ENCODE results near the gene HMOX2. TPM values are rescaled to one million over a fixed set of nuclear protein-coding genes. Genes with fewer than 3 reads are reported as not detected.
A peak's percentile ranks its signal among the peaks of the same experiment; 100 is the strongest.

HMOX2 gene
- total and polyA plus RNA-seq, 2 of the 13 experiments (the other 11 are each of a cell fraction or from before 2014, with no cell fraction given): 60.3 to 70.4 TPM

GRCh38 chr16:4452674-4453073 is 23.5 kb upstream of the HMOX2 start:
- H4K20me1 ChIP-seq (ENCODE audit: insufficient read depth, low read length): no peaks in the 10 kb centered on the region
- TF ChIP-seq, protein P1, sequence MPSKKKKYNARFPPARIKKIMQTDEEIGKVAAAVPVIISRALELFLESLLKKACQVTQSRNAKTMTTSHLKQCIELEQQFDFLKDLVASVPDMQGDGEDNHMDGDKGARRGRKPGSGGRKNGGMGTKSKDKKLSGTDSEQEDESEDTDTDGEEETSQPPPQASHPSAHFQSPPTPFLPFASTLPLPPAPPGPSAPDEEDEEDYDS (CRISPR knock-in tag; IDR thresholded peaks at IDR 0.05): no peak
- no peak for TF ChIP-seq POLR2G (IDR thresholded peaks at IDR 0.05; ENCODE audit: low read depth, low read length)
- no peak for TF ChIP-seq SP2 (CRISPR knock-in tag; IDR thresholded peaks at IDR 0.05)
- H3K36me3 ChIP-seq (replicated peaks in 1 of 2; ENCODE audit: control insufficient read depth in 1 of 2, insufficient read depth in 2 of 2, low read length in 2 of 2): peaks cover 40 to 78% of the 10 kb centered on the region in 2 experiments; a peak in 4 of 5 replicates
- POLR2A ChIA-PET: no interaction called here
- H3K4me2 ChIP-seq (ENCODE audit: low read depth, low read length): no peak overlapping the region
- H3K27ac ChIP-seq (ENCODE audit: extremely low read length, insufficient read depth, low read length): no peak overlapping the region
- DNase-seq (ENCODE audit: low spot score): no peak
- H2AFZ ChIP-seq (ENCODE audit: low read length): no peak overlapping the region
- FAIRE-seq: no peak
- ATAC-seq: no peak
- H3K27me3 ChIP-seq (ENCODE audit: control insufficient read depth in 1 of 2, insufficient read depth in 2 of 2, low read length in 2 of 2): no peaks in the 10 kb centered on the region
- CTCF ChIA-PET (ENCODE audit: low intra/inter-chr PET ratio, low total read pairs): no interaction called here
- no peaks in the 10 kb centered on the region for H3K9me3 ChIP-seq (ENCODE audit: low read length)
- in situ Hi-C loops (cut with HindIII; ENCODE audit: extremely low pct_ligation_motif_present, low pct_unique_long_range_greater_than_20kb) (no loop called here), intact Hi-C loops (cut with micrococcal nuclease; ENCODE audit: unreplicated experiment) (no loop called here)
- no peaks in the 10 kb centered on the region for H3K79me2 ChIP-seq (ENCODE audit: insufficient read depth, low read length)
- H3K4me1 ChIP-seq (ENCODE audit: insufficient read depth, low read length): no peaks in the 10 kb centered on the region
- H3K4me3 ChIP-seq (replicated peaks in 1 of 3; ENCODE audit: insufficient read depth in 1 of 3, low read depth in 2 of 3, low read length in 3 of 3): no peak overlapping the region
- H3K9ac ChIP-seq (ENCODE audit: insufficient read depth, low read depth, low read length): no peak overlapping the region
- BruUV-seq (replicated peaks): no TSS peak
- WGBS (ENCODE audit: low lambda C conversion rate): 100% methylated on average over 5 of the region's 5 CpGs

GRCh38 chr16:4454623-4455022 is 21.6 kb upstream of the HMOX2 start:
- H3K4me2 ChIP-seq (ENCODE audit: low read depth, low read length): no peak overlapping the region
- in situ Hi-C loops (cut with HindIII; ENCODE audit: extremely low pct_ligation_motif_present, low pct_unique_long_range_greater_than_20kb) (no loop called here), intact Hi-C loops (cut with micrococcal nuclease; ENCODE audit: unreplicated experiment) (no loop called here)
- H4K20me1 ChIP-seq (ENCODE audit: insufficient read depth, low read length): no peaks in the 10 kb centered on the region
- H3K27ac ChIP-seq (ENCODE audit: extremely low read length, insufficient read depth, low read length): no peak overlapping the region
- FAIRE-seq (no peak), DNase-seq (ENCODE audit: low spot score) (no peak), ATAC-seq (no peak)
- H3K36me3 ChIP-seq (replicated peaks in 1 of 2; ENCODE audit: control insufficient read depth in 1 of 2, insufficient read depth in 2 of 2, low read length in 2 of 2): peaks cover 34 to 65% of the 10 kb centered on the region in 2 experiments; a peak in 4 of 5 replicates
- H3K4me3 ChIP-seq (replicated peaks in 1 of 3; ENCODE audit: insufficient read depth in 1 of 3, low read depth in 2 of 3, low read length in 3 of 3): no peak overlapping the region
- POLR2A ChIA-PET: interaction anchor here (1.4 kb wide), 1 partner anchor 28 kb away, joined by 4 read pairs; no protein-coding TSS in a partner anchor
- no peaks in the 10 kb centered on the region for H3K79me2 ChIP-seq (ENCODE audit: insufficient read depth, low read length)
- peaks cover 19% of the 10 kb centered on the region for H3K4me1 ChIP-seq (ENCODE audit: insufficient read depth, low read length)
- CTCF ChIA-PET (ENCODE audit: low intra/inter-chr PET ratio, low total read pairs): no interaction called here
- no peaks in the 10 kb centered on the region for H3K9me3 ChIP-seq (ENCODE audit: low read length)
- no peak overlapping the region for H3K9ac ChIP-seq (ENCODE audit: insufficient read depth, low read depth, low read length)
- no TSS peak for BruUV-seq (replicated peaks)
- no peaks in the 10 kb centered on the region for H3K27me3 ChIP-seq (ENCODE audit: control insufficient read depth in 1 of 2, insufficient read depth in 2 of 2, low read length in 2 of 2)
- 100% methylated on average over 5 of the region's 9 CpGs for WGBS (ENCODE audit: low lambda C conversion rate)
- H2AFZ ChIP-seq (ENCODE audit: low read length): no peak overlapping the region
- TF ChIP-seq MIER2 (CRISPR knock-in tag; IDR thresholded peaks at IDR 0.05) (0 out of 2 replicates have a peak, but pooled peaks have one; percentile 48), ZSCAN20 (CRISPR knock-in tag; IDR thresholded peaks at IDR 0.05; ENCODE audit: borderline replicate concordance) (no peak), SOX13 (IDR thresholded peaks at IDR 0.05) (no peak), SOX13 (CRISPR knock-in tag; conservative IDR thresholded peaks at IDR 0.05 in 1 of 2, IDR thresholded peaks at IDR 0.05 in 1 of 2) (no peak), NKX3-1 (CRISPR knock-in tag; IDR thresholded peaks at IDR 0.05) (no peak), MED13 (CRISPR knock-in tag; IDR thresholded peaks at IDR 0.05) (no peak)
- TF ChIP-seq, protein P2, sequence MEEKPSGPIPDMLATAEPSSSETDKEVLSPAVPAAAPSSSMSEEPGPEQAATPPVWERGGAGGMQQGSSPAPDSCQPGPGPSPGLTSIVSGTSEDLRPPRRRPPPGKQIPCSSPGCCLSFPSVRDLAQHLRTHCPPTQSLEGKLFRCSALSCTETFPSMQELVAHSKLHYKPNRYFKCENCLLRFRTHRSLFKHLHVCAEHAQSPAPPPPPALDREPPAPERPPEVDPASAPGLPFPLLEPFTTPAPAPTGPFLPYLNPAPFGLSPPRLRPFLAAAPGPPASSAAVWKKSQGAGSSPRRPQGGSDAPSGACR (CRISPR knock-in tag; IDR thresholded peaks at IDR 0.05): no peak
- TF ChIP-seq, protein P3, sequence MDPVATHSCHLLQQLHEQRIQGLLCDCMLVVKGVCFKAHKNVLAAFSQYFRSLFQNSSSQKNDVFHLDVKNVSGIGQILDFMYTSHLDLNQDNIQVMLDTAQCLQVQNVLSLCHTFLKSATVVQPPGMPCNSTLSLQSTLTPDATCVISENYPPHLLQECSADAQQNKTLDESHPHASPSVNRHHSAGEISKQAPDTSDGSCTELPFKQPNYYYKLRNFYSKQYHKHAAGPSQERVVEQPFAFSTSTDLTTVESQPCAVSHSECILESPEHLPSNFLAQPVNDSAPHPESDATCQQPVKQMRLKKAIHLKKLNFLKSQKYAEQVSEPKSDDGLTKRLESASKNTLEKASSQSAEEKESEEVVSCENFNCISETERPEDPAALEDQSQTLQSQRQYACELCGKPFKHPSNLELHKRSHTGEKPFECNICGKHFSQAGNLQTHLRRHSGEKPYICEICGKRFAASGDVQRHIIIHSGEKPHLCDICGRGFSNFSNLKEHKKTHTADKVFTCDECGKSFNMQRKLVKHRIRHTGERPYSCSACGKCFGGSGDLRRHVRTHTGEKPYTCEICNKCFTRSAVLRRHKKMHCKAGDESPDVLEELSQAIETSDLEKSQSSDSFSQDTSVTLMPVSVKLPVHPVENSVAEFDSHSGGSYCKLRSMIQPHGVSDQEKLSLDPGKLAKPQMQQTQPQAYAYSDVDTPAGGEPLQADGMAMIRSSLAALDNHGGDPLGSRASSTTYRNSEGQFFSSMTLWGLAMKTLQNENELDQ (CRISPR knock-in tag; IDR thresholded peaks at IDR 0.05; ENCODE audit: borderline replicate concordance): no peak
- TF ChIP-seq, protein P4, sequence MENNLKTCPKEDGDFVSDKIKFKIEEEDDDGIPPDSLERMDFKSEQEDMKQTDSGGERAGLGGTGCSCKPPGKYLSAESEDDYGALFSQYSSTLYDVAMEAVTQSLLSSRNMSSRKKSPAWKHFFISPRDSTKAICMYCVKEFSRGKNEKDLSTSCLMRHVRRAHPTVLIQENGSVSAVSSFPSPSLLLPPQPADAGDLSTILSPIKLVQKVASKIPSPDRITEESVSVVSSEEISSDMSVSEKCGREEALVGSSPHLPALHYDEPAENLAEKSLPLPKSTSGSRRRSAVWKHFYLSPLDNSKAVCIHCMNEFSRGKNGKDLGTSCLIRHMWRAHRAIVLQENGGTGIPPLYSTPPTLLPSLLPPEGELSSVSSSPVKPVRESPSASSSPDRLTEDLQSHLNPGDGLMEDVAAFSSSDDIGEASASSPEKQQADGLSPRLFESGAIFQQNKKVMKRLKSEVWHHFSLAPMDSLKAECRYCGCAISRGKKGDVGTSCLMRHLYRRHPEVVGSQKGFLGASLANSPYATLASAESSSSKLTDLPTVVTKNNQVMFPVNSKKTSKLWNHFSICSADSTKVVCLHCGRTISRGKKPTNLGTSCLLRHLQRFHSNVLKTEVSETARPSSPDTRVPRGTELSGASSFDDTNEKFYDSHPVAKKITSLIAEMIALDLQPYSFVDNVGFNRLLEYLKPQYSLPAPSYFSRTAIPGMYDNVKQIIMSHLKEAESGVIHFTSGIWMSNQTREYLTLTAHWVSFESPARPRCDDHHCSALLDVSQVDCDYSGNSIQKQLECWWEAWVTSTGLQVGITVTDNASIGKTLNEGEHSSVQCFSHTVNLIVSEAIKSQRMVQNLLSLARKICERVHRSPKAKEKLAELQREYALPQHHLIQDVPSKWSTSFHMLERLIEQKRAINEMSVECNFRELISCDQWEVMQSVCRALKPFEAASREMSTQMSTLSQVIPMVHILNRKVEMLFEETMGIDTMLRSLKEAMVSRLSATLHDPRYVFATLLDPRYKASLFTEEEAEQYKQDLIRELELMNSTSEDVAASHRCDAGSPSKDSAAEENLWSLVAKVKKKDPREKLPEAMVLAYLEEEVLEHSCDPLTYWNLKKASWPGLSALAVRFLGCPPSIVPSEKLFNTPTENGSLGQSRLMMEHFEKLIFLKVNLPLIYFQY (CRISPR knock-in tag; IDR thresholded peaks at IDR 0.05; ENCODE audit: borderline replicate concordance): no peak
